ENCODE data around the gene CYLD. TPM values are rescaled to one million over a fixed set of nuclear protein-coding genes. Genes with fewer than 3 reads are reported as not detected.

CYLD gene
- total and polyA plus RNA-seq, 2 experiments from 2014 or later = 13.6 to 16.1 TPM

GRCh38 chr16:50731130-50731988, 10.5 kb upstream of the CYLD start:
- peak; percentile 23 to 26 for DNase-seq (ENCODE audit: low read depth in 1 of 2, low spot score in 1 of 2)
- Histone ChIP-seq H3K9me3 (ENCODE audit: low read depth) (no peaks in the 10 kb centered on the region), H3K4me1 (ENCODE audit: low read depth) (peaks cover 14% of the 10 kb centered on the region), H3K27ac (peak overlapping the region; percentile 42), H3K36me3 (no peaks in the 10 kb centered on the region), H3K4me3 (no peak overlapping the region), H3K27me3 (no peaks in the 10 kb centered on the region)
- TF ChIP-seq, protein P1, sequence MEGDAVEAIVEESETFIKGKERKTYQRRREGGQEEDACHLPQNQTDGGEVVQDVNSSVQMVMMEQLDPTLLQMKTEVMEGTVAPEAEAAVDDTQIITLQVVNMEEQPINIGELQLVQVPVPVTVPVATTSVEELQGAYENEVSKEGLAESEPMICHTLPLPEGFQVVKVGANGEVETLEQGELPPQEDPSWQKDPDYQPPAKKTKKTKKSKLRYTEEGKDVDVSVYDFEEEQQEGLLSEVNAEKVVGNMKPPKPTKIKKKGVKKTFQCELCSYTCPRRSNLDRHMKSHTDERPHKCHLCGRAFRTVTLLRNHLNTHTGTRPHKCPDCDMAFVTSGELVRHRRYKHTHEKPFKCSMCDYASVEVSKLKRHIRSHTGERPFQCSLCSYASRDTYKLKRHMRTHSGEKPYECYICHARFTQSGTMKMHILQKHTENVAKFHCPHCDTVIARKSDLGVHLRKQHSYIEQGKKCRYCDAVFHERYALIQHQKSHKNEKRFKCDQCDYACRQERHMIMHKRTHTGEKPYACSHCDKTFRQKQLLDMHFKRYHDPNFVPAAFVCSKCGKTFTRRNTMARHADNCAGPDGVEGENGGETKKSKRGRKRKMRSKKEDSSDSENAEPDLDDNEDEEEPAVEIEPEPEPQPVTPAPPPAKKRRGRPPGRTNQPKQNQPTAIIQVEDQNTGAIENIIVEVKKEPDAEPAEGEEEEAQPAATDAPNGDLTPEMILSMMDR (IDR thresholded peaks at IDR 0.05; ENCODE audit: low read depth, low read length) = no peak

DNA sequence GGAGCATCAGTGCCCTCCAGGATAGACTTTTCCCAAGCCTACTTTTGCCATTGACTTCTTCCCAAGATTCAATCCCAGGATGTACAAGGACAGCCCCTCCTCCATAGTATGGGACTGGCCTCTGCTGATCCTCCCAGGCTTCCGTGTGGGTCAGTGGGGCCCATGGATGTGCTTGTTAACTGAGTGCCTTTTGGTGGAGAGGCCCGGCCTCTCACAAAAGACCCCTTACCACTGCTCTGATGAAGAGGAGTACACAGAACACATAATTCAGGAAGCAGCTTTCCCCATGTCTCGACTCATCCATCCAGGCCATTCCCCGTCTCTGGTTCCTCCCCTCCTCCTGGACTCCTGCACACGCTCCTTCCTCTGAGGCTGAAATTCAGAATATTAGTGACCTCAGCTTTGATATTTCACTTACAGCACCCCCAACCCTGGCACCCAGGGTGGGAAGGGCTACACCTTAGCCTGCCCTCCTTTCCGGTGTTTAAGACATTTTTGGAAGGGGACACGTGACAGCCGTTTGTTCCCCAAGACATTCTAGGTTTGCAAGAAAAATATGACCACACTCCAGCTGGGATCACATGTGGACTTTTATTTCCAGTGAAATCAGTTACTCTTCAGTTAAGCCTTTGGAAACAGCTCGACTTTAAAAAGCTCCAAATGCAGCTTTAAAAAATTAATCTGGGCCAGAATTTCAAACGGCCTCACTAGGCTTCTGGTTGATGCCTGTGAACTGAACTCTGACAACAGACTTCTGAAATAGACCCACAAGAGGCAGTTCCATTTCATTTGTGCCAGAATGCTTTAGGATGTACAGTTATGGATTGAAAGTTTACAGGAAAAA, 9.7 kb upstream of the CYLD start:
- no peak for DNase-seq (ENCODE audit: low read depth in 1 of 2, low spot score in 1 of 2)
- Histone ChIP-seq H3K9me3 (ENCODE audit: low read depth) (no peaks in the 10 kb centered on the region), H3K27me3 (no peaks in the 10 kb centered on the region), H3K36me3 (no peaks in the 10 kb centered on the region), H3K27ac (peak overlapping the region; percentile 42), H3K4me1 (ENCODE audit: low read depth) (peaks cover 14% of the 10 kb centered on the region), H3K4me3 (no peak overlapping the region)
- TF ChIP-seq, protein P1 (IDR thresholded peaks at IDR 0.05; ENCODE audit: low read depth, low read length) = no peak

GRCh38 chr16:50733468-50733867, 8.4 kb upstream of the CYLD start:
- H3K27ac ChIP-seq = no peak overlapping the region
- H3K27me3 ChIP-seq = no peaks in the 10 kb centered on the region
- H3K4me3 ChIP-seq = no peak overlapping the region
- no peaks in the 10 kb centered on the region for H3K9me3 ChIP-seq (ENCODE audit: low read depth)
- DNase-seq (ENCODE audit: low read depth in 1 of 2, low spot score in 1 of 2) = no peak
- H3K4me1 ChIP-seq (ENCODE audit: low read depth) = peaks cover 14% of the 10 kb centered on the region
- TF ChIP-seq, protein P1 (IDR thresholded peaks at IDR 0.05; ENCODE audit: low read depth, low read length) = no peak
- no peaks in the 10 kb centered on the region for H3K36me3 ChIP-seq

- Histone ChIP-seq H3K9me3 (ENCODE audit: low read depth) (no peaks in the 10 kb centered on the region), H3K4me3 (no peak overlapping the region), H3K27me3 (no peaks in the 10 kb centered on the region), H3K36me3 (no peaks in the 10 kb centered on the region), H3K27ac (no peak overlapping the region), H3K4me1 (ENCODE audit: low read depth) (peaks cover 14% of the 10 kb centered on the region)
- TF ChIP-seq, protein P1 (IDR thresholded peaks at IDR 0.05; ENCODE audit: low read depth, low read length) = no peak
- DNase-seq (ENCODE audit: low read depth in 1 of 2, low spot score in 1 of 2) = no peak
Observed at GRCh38 chr16:50735629-50736122, 6.2 kb upstream of the CYLD start.

GRCh38 chr16:50736448-50736847, 5.4 kb upstream of the CYLD start:
- Histone ChIP-seq H3K27me3 (no peaks in the 10 kb centered on the region), H3K4me3 (no peak overlapping the region), H3K4me1 (ENCODE audit: low read depth) (peaks cover 11% of the 10 kb centered on the region), H3K27ac (no peak overlapping the region), H3K36me3 (no peaks in the 10 kb centered on the region), H3K9me3 (ENCODE audit: low read depth) (no peaks in the 10 kb centered on the region)
- DNase-seq (ENCODE audit: low read depth in 1 of 2, low spot score in 1 of 2) = no peak
- TF ChIP-seq, protein P1 (IDR thresholded peaks at IDR 0.05; ENCODE audit: low read depth, low read length) = no peak

Measured in cardiac muscle cell (in vitro differentiated cells and primary cell).